HG03469 (cell line): ENCODE results near the gene MAP3K15.
"Not testable (repeated sequence)": the region's sequence is repeated elsewhere in the genome, so short reads cannot be mapped to it uniquely, and the experiment has no call there.

Experiments used
- ATAC-seq: cut with Tn5 transposase; IDR thresholded peaks from one replicate; pipeline ENCODE4 v1.9.1; 2021; ENCODE audit warnings: mild to moderate bottlenecking, moderate library complexity, moderate number of reproducible peaks; ENCODE audit not compliant: unreplicated experiment

MAP3K15 gene

DNA sequence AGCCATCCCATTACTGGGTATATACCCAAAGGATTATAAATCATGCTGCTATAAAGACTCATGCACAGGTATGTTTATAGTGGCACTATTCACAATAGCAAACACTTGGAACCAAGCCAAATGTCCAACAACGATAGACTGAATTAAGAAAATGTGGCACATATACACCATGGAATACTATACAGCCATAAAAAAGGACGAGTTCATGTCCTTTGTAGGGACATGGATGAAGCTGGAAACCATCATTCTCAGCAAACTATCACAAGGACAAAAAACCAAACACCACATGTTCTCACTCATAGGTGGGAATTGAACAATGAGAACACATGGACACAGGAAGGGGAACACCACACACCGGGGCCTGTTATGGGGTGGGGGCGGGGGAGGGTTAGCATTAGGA, 92.6 kb downstream of the MAP3K15 start:
- ATAC-seq: not testable (repeated sequence)

DNA sequence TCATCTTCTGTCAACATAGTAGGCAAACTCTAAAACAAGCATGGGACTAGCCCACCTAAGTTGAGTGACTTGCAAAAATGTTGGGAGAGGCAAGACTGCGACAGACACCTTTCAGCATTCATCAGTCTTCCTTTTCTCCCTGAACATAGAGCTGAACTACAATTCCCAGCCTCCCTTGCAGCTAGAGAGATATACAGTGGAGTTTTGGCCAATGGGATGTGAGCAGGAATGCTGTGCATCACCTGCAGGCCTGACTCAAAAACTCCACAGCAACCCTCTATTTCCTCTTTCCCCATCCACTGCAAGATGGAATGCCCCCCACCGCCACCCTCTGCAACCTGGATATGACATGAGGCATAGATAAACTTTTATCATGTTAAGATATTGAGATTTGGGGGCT, 105.0 kb downstream of the MAP3K15 start:
- ATAC-seq: no peak

DNA sequence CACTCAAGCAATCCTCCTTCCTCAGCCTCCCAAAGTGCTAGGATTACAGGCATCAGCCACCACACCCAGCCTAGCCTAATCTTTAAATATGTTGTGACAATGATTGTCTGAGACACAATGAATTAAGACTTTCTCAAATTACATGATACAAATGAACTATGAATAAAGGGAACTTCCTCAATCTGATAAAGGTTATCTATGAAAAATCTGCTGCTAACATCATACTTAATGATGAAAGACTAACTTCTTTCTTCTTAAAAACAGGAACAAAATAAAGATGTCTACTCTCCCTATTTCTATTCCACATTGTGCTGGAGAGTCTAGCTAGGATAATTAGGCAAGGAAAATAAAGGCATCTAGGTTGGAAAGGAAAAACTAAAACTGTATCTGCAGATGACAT, 111.6 kb downstream of the MAP3K15 start:
- no peak for ATAC-seq

DNA sequence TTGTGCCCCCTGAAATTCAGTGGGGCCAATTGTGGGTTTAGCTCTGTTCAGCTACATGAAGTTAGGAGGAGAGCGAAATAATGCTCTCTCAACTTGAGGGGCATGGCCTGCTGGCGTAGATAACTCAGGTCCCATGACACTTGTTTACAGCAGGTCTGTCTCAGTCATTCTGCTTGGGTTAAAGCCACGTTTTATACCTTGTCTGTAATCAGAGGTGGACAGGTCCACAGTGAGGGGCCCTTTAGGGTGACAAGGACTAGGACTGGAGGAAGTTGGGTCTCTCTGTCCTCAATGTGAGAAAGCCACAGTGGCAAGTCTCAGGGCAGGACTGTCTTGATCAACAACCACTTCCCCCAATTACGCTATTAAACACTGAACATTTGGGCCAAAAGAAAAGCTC, 122.6 kb downstream of the MAP3K15 start:
- no peak for ATAC-seq

DNA sequence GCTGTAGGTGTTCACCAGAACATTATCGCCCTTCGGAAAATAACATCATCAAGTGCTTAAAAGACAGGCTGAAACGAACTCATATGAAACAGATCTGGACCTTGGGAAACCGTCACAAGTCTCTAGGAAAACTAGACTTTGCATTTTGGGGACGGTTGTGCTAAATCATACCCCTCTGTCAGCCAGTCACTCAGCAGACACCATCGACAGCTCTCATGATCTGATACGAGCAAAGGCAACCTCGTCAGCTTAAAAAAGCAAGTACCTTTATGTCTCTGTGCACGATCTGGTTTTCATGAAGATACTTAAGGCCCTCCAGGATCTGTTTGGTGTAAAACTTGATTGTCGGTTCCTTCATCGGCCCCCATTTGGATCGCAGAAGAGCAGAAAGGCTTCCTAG, 123.2 kb downstream of the MAP3K15 start:
- ATAC-seq: no peak

DNA sequence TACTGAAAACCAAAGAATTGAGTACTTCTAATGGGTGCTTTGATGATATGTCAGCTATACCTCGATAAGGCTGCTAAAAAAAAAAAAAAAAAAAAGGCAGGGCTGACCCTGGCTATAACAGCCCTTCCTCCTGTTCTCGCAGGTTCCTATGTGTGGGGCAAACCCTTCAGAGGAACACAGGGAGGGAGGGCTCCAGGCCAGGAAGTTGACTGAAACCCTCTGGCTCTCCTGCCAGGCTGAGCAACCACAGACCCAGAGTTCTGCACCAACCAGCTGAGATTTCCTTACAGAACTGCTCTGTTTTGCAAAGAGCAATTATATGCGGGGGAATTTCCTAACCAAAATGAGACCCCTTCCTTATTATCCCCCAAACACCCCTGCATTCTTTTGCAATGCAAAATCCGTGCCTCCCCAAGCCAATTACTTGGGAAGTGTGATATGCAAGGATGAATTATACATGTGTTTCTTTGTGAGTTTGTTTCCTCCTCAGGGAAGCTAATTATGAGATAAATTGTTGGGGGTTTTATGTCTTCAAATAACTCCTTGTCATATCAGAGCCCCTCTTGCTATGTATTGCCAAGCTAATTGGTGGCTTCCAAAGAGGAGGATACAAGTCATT, 126.0 kb downstream of the MAP3K15 start:
- no peak for ATAC-seq

DNA sequence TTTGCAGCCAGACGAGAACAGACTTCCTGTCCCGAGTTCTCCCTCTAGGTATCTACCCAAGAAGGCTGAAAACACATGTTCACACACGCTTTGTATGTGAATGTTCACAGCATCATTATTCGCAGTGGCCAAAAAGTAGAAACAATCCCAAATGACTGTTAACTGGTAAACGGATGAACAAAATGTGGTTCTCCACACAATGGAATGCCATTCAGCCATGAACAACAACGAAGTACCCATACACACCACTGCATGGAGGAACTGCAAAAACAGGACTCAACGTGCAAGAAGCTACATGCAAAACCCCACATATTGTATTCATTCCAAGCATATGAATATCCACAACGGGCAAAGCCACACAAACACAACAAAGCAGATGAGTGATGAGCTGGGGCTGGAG, 126.6 kb downstream of the MAP3K15 start:
- ATAC-seq: no peak

DNA sequence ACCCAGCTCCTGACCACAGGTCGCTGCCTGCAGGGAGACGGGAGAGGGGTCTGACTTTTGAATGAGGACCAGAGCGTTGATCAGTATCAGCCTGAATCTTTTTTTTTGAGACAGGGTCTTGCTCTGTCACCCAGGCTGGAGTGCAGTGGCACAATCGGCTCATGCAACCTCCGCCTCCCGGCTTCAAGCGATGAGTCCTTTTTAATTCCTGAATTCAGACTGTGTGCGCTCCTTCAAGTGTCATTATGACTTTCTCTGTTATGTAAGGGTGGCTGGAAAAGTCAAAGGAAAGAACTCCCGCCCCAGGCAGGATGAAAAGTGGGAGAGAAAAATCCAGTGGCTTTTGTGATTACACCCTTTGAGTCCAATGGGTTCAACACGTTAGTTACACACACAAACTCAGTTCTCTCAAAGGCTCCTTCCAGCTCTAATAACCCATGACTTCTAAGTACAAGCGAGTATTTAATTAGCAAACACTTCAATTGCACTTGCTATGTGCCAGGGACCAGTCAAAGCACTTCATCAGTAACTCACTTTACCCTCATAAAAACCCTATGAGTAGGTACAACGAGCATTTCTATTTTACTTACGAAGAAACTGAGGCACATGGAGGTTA, 127.1 kb downstream of the MAP3K15 start:
- no peak for ATAC-seq

DNA sequence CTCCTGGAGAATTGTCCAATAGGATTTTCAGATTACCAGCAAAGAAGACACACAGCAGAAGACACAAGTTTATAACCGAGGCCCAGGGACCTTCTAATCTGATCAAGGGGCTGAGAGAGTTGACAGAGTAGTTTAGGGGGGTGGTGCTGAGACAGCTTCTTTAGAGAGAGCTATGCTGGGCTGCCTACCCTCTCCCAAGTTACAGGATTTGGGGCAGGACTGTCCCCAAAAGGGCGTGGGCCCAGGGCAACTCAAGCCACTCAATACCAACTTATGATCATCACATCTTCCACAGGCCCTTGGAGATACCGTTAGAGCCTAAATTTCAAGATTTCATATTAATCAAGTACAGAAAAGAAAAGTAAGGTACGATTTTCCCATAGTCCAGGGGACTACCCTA, 128.6 kb downstream of the MAP3K15 start:
- no peak for ATAC-seq

DNA sequence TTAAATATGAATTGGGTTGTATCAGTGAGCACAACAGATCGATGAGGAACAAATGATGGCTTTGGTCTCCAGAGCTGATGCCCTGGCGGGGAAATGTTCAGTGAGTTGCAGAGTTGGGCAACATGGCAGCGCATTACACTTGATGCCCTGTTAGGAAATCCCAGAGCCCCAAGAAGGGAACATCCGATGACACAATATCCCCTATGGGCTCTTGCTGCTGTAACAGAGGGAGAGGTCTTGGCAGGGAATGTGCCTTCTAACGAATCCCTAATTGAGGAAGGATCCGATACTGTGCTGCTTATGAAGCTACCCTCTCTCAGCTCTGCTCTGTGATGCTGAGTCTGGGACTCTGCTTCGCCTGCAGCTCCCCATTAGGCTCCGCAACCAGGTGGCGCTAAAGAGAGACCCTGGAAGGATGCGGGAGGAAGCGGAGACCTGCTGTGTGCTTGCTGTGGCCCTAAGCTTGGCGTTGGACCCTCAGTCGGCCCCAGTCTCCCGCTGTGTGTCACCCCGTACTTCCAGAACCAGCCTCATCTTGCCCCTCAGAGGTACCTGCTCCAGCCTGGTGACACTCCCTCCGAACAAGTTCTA, 132.7 kb downstream of the MAP3K15 start:
- ATAC-seq: no peak

DNA sequence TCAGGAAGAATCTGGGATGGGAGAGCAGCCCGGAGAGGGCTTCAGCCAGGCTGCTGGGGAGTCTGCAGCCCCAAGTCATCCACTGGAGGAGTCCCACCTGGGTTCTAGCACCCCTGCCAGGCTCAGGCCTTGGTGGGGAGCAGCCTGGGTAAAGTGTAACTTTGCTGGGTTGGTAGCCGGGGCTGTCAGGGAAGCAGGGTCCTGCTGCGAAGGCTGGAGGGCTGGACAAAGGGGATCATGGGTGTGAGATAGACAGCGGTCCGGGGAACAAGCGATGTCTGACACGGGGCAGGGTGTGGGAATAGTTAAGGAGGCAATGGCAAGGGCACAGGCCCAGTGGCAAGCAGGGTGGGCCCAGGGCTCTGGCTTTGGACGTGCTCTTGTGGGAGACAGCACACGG, 134.0 kb downstream of the MAP3K15 start:
- no peak for ATAC-seq

DNA sequence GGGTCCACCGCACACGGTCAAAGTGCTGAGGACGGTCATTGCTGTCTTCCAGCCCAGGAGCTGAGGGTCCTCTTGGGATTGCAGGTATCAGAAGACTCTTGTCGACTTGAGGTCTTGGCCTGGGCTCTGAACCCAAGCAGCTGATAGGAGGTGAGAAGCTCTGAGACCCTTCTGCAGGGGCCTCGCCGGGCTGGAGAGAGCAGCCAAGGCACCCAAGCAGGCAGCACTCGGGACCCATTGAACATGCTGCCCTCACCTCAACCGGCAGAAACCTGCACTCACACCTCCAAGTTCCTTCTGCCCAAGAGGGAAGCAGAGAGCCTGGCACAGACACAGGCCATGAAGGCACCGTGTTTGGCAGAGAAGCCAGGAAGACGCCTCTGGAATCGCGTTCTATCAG, 137.5 kb downstream of the MAP3K15 start:
- ATAC-seq: no peak

DNA sequence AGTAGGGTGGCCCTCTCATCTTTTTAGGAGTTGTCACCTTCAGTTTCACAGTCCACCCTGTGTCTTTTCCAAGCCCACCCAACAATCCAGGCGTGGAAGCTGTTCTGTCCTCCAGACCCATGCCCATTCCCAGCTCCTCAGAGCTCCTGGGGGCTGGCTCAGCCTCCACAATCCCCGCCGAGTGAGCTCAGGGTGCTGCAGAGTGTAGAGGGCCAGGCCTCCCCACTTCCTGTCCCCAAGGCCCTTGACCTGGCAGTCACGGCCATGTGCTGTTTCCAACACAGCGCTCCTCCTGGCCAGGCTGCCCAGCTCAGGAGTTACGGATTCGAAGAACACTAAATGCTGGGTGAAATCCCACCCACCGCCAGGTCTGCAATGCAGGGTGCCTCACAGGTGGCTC, 139.8 kb downstream of the MAP3K15 start:
- ATAC-seq: no peak

DNA sequence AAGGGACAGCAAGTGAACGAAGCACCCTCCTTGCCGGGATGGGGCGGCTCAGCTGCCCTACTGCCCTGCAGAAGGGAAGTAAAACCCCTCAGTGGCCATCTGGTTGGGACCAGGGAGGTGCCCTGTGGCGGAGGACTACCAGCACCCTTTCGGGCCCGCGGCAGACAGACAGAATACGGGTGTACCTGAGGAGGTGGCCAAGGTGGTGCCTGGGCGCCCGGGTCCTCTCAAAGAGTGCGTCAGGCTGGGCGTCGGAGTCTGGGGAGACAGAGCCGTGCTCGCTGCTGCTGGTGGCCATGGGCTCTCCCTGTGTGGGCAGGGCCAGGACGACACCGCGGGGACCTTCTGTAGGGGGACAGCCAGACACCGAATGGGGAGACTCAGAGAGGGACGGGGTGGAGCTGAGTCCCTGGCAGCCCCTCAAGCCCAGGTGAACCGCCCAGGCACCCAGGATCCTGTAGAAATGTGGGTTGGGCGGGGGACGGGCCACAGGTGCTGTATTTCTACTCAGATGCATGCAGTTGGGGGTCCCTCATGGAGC, 141.9 kb downstream of the MAP3K15 start:
- ATAC-seq: no peak

DNA sequence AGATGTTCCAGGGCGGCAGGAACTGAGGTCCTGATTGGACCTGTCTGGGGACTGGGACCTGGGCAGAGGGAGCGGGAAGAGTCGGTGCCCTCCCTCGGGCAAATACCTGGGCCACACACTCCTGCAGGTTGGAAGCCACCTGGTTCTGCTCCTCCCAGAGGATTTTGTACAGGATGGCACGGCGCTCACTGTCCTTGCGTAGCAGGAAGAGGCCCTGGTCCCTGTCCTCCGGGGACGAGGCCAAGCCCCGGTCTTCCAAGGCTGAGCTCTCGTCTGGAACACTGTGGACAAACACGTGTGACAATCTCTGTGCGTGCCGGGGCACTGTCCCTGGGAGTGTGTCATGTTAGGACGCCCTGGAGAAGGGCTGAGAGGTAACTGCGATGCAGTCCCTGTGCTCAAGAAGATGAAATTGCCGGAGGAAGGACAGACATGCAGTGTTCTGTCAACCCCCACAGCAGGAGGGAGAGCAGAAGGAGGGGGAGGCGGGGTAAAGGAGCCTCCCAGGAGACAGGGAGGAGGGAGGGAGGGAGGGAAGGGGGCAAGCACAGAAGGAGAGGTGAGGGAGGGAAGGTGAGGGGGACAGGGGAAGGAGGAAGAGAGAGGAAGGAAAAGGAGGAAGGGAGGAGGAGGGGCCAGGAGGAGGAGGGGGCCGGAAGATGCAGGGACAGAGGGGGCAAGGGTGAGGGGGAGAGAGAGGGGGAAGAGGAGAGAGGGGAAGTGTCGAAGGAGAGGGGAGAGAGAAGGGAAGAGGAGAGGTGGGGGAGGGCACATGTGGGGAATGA, 142.6 kb downstream of the MAP3K15 start:
- ATAC-seq: no peak

DNA sequence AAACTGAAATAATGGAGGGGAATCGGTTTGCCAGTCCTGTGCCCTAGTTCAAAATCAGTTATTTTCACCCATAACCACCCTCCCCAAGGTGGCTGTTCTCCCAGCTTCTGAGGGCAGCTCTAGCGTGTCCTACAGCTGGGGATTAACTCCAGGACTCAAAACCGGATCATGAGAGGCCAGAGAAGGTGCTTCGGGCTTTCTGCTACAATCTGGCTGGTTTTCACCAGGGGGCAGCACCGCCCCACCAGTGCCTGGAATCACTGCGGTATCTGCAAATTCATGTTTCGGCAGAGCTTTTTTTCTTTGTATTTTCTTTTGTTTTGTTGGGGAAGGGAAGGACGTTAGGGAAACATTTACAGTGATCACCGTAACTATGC, 143.2 kb downstream of the MAP3K15 start:
- ATAC-seq: no peak

DNA sequence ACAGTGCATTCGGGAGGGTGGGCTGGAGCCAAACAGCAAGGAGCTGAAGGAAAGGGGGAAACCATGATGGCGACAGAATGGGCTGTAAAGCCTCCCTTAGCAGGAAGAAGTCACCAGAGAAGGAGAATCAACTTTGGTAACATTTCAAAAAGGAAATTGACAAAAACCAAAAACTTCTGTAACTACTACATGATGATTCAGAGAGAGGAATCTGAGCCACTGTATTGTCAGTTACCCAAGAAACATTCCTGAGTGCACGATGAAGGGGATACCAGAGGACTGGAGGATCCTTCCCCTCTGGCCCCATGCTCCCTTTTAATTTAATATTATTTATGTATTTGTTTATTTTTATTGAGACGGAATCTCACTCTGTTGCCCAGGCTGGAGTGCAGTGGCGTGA, 145.2 kb downstream of the MAP3K15 start:
- ATAC-seq: no peak

DNA sequence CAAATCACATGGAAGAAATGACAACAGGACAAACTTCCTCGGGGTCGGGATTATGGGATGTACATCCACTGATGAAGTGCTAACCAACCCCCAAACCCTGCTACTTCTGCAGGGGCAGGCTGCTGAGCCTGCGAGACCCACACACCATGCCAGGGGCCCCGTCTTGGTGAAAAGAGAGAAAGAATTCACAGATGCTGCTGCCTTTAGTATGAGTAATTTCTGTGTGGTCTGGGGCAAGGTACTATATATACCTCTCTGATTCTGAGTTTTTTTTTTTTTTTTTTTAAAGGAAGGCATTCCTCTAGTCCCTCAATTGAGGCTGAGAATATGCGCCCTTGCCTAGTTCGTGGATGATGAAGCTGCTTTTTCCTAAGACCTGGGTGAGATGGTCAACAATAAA, 146.7 kb downstream of the MAP3K15 start:
- no peak for ATAC-seq

DNA sequence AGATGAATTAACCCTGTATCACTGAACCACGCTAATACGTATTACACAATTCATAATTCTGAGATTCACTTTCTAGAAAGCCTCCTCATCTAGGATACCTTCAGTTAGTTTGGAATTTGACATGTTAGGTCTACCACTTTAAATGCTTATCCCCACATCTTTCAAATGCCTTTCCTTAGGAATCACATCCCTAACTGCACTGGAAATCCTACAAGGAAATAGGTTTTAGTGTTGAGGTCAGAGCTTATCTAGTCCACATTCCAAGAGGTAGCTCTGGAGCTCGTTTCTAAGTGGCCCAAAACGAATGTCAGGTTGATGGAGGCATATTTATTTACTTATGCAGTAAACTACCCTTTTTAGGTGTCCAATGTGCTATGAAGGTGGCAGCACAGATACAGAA, 153.6 kb downstream of the MAP3K15 start:
- no peak for ATAC-seq

DNA sequence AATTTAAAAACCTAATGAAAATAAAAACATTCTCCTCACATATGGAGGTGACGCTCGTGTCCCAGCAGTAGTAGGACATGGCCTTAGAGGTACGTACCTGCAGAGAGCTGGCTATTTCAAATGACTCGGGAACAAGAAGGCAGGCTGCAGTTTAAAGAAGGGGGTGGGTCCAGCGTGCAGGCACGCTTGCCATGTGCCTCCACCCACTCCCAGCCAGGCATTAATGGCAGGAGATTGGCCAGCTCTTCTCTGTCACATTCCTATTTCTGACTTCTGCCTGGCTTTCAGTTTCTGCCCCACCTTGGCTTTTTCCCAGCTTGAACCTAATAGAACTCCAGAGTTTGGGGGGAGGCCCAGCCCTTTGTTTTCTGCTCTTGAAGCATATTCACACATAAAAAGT, 154.4 kb downstream of the MAP3K15 start:
- ATAC-seq: no peak

DNA sequence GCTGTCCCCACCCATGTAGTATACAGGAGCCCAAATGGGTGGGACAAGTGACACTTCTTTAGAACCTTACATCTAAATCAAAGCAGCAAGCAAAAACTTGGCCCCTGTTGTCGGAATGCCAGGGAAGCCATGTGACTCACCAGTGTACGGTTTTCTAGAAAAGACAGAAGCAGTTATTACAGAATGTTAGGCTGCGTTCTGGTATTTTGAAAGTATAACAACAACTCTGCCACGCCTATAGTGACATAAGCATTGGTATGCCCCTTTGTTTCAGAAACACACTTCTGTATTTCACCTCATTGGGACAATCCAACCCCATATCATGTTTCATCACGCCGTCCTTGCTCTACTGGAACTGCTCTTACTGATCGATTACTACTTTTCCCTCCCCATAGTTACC, 156.8 kb downstream of the MAP3K15 start:
- ATAC-seq: no peak

DNA sequence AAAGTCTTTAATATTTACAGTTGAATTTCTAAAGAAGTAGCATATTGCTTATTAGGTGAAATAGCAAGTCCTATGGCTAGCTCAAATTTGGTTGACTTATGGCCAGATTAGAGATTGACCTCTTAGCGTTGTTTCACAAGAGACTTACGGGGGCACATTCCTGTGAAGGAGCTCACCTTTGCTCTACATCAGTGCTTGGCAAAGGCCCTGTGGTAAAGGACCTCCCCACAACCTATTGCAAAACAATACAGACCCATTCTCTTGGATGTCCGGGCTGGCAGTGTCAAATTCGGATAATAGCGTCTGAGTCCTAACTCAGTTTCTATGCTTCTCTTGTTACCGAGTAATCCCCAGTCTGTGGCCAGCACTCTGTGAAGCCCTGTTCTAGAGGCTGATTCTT, 160.7 kb downstream of the MAP3K15 start:
- no peak for ATAC-seq
